Neural cell (in vitro differentiated cells): Measurements from ENCODE around the gene LTBP1.

Source experiments
- CTCF ChIP-seq: fragments of 450-650 bp; IDR thresholded peaks from 2 replicates; pipeline ENCODE4 v1.5.1; 2014; ENCODE audit warnings: antibody characterized with exemption, mild to moderate bottlenecking, moderate library complexity; ENCODE audit not compliant: poor library complexity, severe bottlenecking
- POLR2AphosphoS5 ChIP-seq: IDR thresholded peaks from 2 replicates; pipeline ENCODE4 v1.6.1; 2012

GRCh38 chr2:33184041-33184440, 237.3 kb downstream of the LTBP1 start:
- TF ChIP-seq CTCF (no peak), POLR2AphosphoS5 (no peak)
